ENCODE data around the gene CADM2. TPM values are rescaled to one million over a fixed set of nuclear protein-coding genes. Genes with fewer than 3 reads are reported as not detected.

CADM2 gene
- total RNA-seq, 1 donor from 2014 or later, result 0.55 TPM

DNA sequence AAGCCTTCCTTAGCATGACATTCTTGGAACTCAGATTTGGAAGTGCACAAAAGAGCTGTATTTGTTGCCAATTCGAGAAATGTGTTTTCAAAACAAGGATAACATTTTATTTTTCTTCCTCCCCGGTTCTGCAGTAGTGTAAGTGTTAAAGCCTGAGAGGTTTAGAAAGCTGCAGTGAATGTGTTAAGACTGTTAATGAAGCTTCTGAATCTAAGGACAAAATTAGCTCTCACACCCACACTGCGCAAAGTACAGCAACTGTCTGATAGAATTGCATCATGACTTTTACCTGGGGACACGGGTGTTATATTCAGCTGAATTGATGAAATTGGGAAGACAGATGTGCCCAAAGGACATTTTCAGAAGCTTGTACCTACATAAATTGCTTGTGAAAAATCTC is 344.4 kb downstream of the CADM2 start:
- TF ChIP-seq, protein P1, sequence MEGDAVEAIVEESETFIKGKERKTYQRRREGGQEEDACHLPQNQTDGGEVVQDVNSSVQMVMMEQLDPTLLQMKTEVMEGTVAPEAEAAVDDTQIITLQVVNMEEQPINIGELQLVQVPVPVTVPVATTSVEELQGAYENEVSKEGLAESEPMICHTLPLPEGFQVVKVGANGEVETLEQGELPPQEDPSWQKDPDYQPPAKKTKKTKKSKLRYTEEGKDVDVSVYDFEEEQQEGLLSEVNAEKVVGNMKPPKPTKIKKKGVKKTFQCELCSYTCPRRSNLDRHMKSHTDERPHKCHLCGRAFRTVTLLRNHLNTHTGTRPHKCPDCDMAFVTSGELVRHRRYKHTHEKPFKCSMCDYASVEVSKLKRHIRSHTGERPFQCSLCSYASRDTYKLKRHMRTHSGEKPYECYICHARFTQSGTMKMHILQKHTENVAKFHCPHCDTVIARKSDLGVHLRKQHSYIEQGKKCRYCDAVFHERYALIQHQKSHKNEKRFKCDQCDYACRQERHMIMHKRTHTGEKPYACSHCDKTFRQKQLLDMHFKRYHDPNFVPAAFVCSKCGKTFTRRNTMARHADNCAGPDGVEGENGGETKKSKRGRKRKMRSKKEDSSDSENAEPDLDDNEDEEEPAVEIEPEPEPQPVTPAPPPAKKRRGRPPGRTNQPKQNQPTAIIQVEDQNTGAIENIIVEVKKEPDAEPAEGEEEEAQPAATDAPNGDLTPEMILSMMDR (IDR thresholded peaks at IDR 0.05), result no peak
- H3K36me3 ChIP-seq, result no peaks in the 10 kb centered on the region
- H3K27me3 ChIP-seq, result no peaks in the 10 kb centered on the region
- H3K27ac ChIP-seq, result no peak overlapping the region
- DNase-seq (no peak), ATAC-seq (no peak)
- H3K4me1 ChIP-seq, result no peaks in the 10 kb centered on the region
- no peaks in the 10 kb centered on the region for H3K9me3 ChIP-seq
- H3K4me3 ChIP-seq, result no peak overlapping the region
- intact Hi-C loops (cut with DNase I), result no loop called here

DNA sequence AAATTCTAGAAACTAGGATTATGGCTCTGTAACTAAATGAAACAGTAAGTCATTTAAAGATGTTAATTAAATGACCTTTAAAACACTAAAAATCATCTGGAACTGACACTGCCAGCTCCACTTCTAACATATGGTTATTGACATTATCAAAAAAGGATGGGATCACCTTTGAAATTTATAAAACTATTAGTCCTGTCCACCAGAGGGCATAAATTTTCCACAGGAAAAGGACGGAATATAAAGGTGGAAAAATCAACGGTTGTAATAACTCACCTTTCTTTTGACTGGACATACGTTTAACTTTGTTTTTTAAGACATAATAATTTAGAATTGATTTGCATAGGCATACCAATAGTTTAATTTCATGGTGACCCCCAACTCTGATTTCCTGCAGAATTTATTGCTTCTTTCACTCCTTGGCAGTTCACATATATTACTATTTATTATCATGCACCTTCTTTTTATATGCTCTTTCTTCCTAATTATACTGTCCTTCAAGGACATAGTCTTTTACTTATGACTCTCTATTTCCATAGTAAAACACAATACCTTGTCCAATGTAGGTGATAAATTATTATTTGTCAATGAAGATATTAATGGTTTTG is 345.7 kb downstream of the CADM2 start:
- Histone ChIP-seq H3K9me3 (no peaks in the 10 kb centered on the region), H3K27me3 (no peaks in the 10 kb centered on the region), H3K4me3 (no peak overlapping the region), H3K27ac (no peak overlapping the region), H3K4me1 (no peaks in the 10 kb centered on the region), H3K36me3 (no peaks in the 10 kb centered on the region)
- TF ChIP-seq, protein P1 (IDR thresholded peaks at IDR 0.05), result no peak
- intact Hi-C loops (cut with DNase I), result no loop called here
- ATAC-seq (no peak), DNase-seq (no peak)

DNA sequence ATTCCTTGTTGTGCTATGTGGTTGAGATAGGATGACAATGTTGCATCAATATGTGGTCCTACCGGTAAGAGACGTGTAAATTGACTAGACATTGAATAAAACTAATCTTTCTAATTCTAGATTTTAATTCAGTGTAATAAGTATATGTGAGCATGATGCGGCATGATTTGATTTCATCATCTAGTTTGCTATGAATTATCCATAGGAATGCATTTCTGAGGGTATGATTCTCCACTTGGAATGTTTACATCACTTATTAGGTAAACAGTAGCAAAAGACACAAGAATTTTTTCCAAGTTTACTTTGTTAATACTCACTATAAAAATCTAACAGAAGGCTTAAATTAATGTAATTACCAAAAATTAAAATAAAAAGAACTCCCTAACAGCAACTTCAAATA is 353.5 kb downstream of the CADM2 start:
- Histone ChIP-seq H3K27ac (no peak overlapping the region), H3K4me3 (no peak overlapping the region), H3K4me1 (no peaks in the 10 kb centered on the region), H3K36me3 (no peaks in the 10 kb centered on the region), H3K27me3 (no peaks in the 10 kb centered on the region), H3K9me3 (no peaks in the 10 kb centered on the region)
- DNase-seq (no peak), ATAC-seq (no peak)
- TF ChIP-seq, protein P1 (IDR thresholded peaks at IDR 0.05), result no peak
- intact Hi-C loops (cut with DNase I), result no loop called here

DNA sequence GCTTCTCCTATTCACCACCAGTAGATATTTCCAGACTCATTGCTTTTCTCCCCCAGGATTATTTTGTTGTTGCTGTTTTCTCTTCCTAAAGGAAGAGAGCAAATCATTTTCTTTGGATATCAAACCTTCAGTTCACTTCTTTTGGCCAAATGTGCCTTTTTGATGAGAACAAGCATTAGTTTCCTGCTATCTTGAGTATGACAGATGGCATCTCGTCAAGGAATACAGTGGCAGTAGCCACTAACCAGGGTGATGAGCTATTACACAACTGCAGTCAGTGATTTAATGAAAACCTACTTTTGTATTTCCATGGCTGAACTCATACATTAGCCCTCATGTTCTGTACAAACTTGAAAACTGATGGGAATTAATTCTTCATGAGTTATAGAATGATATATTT is 354.6 kb downstream of the CADM2 start:
- ATAC-seq (no peak), DNase-seq (no peak)
- TF ChIP-seq, protein P1 (IDR thresholded peaks at IDR 0.05), result no peak
- Histone ChIP-seq H3K27ac (no peak overlapping the region), H3K4me3 (no peak overlapping the region), H3K36me3 (no peaks in the 10 kb centered on the region), H3K4me1 (no peaks in the 10 kb centered on the region), H3K9me3 (no peaks in the 10 kb centered on the region), H3K27me3 (no peaks in the 10 kb centered on the region)
- intact Hi-C loops (cut with DNase I), result no loop called here

DNA sequence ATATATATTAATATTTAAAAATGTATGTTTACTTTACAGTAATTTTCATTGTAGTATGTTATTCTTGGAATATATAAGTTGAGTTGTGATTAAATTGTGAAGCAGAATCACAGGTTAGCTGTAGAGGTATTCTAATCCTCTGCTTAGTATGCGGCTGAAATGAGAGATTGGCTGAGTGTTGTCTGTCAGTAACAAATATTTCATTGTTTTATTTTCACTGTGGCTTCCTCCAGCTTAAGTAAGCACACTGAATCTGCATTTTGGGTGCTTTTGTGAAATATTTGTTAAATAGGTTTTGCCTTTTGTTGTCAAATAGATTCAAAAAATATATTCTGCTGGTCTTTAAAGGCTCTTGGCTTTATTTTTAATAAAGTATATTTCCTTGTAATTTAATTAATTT is 357.5 kb downstream of the CADM2 start:
- Histone ChIP-seq H3K4me1 (no peaks in the 10 kb centered on the region), H3K36me3 (no peaks in the 10 kb centered on the region), H3K27me3 (no peaks in the 10 kb centered on the region), H3K4me3 (no peak overlapping the region), H3K9me3 (no peaks in the 10 kb centered on the region), H3K27ac (no peak overlapping the region)
- DNase-seq (no peak), ATAC-seq (no peak)
- TF ChIP-seq, protein P1 (IDR thresholded peaks at IDR 0.05), result no peak
- intact Hi-C loops (cut with DNase I), result no loop called here

DNA sequence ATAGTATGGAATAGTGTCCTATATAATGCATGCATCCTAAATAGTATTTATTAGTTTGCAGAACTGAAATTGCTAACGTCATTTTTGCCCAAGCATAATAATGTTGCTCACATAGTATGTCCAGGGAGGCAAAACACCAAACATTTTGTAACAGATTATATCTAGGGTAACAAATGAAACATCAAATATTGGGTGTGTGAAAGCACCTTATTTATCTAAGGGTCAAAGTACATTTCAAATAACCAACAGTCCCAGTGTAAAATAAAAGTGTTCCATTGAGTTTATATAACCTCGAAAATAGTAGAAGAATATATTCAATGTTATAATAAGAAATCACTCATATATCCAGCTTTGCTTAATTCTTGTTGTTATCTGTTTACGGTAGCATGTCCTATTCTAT is 363.1 kb downstream of the CADM2 start:
- Histone ChIP-seq H3K27ac (no peak overlapping the region), H3K27me3 (no peaks in the 10 kb centered on the region), H3K4me1 (no peaks in the 10 kb centered on the region), H3K4me3 (no peak overlapping the region), H3K9me3 (no peaks in the 10 kb centered on the region), H3K36me3 (no peaks in the 10 kb centered on the region)
- ATAC-seq (no peak), DNase-seq (no peak)
- intact Hi-C loops (cut with DNase I), result no loop called here
- TF ChIP-seq, protein P1 (IDR thresholded peaks at IDR 0.05), result no peak

Measured in upper lobe of right lung (tissue), 1 donor.